SK-N-SH treated with all-trans-retinoic acid at 6 μM for 48 hours (cell line): ENCODE data around the gene GCGR.

ENCODE experiments used
- ATAC-seq: fragments of 200-7000 bp; cut with Tn5 transposase; 3 replicates; pipeline ENCODE4 v1.9.1; 2020; ENCODE audit warnings: mild to moderate bottlenecking, moderate library complexity
- ARNTL ChIP-seq: fragments of 450-650 bp; formaldehyde crosslinking; IDR thresholded peaks from 2 replicates; pipeline ENCODE4 v1.5.0; 2020; ENCODE audit warnings: low read depth, mild to moderate bottlenecking, moderate library complexity, borderline replicate concordance
- BACH2 ChIP-seq: fragments of 250-450 bp; sonication (Bioruptor Pico); IDR thresholded peaks from 2 replicates; pipeline ENCODE4 v1.9.0; 2021; ENCODE audit warnings: mild to moderate bottlenecking, borderline replicate concordance
- CSDC2 ChIP-seq: fragments of 250-450 bp; sonication (Bioruptor Pico); IDR thresholded peaks from 2 replicates; pipeline ENCODE4 v1.5.0; 2020; ENCODE audit warnings: mild to moderate bottlenecking, moderate library complexity
- CSRNP3 ChIP-seq: fragments of 250-450 bp; sonication (Bioruptor Pico); IDR thresholded peaks from 2 replicates; pipeline ENCODE4 v1.5.1; 2021; ENCODE audit warnings: mild to moderate bottlenecking, moderate library complexity
- ESRRG ChIP-seq: fragments of 250-450 bp; sonication (Bioruptor Pico); IDR thresholded peaks from 2 replicates; pipeline ENCODE4 v1.6.1; 2021; ENCODE audit warnings: mild to moderate bottlenecking
- GLIS3 ChIP-seq: fragments of 250-450 bp; sonication (Bioruptor Pico); IDR thresholded peaks from 2 replicates; pipeline ENCODE4 v1.5.0; 2020; ENCODE audit warnings: mild to moderate bottlenecking, moderate library complexity
- OSR1 ChIP-seq: fragments of 250-450 bp; sonication (Bioruptor Pico); IDR thresholded peaks from 2 replicates; pipeline ENCODE4 v1.8.0; 2022; ENCODE audit warnings: moderate library complexity, mild to moderate bottlenecking, inconsistent platforms
- PATZ1 ChIP-seq: fragments of 250-450 bp; sonication (Bioruptor Pico); IDR thresholded peaks from 2 replicates; pipeline ENCODE4 v1.8.0; 2020; ENCODE audit warnings: mild to moderate bottlenecking, moderate library complexity, borderline replicate concordance
- POU6F1 ChIP-seq: fragments of 250-450 bp; sonication (Bioruptor Pico); IDR thresholded peaks from 2 replicates; pipeline ENCODE4 v1.8.0; 2021; ENCODE audit warnings: low read depth, mild to moderate bottlenecking, moderate library complexity, borderline replicate concordance
- PPARA ChIP-seq: fragments of 250-450 bp; sonication (Bioruptor Pico); IDR thresholded peaks from 2 replicates; pipeline ENCODE4 v1.5.0; 2020; ENCODE audit warnings: mild to moderate bottlenecking, borderline replicate concordance
- TCF4 ChIP-seq: fragments of 250-450 bp; sonication (Bioruptor Pico); IDR thresholded peaks from 2 replicates; pipeline ENCODE4 v1.8.0; 2021; ENCODE audit warnings: mild to moderate bottlenecking, moderate library complexity, borderline replicate concordance
- TSHZ2 ChIP-seq: fragments of 250-450 bp; sonication (Bioruptor Pico); IDR thresholded peaks from 2 replicates; pipeline ENCODE4 v1.5.0; 2020; ENCODE audit warnings: mild to moderate bottlenecking, moderate library complexity
- ZFP3 ChIP-seq: fragments of 250-450 bp; sonication (Bioruptor Pico); IDR thresholded peaks from 2 replicates; pipeline ENCODE4 v1.5.0; 2020; ENCODE audit warnings: mild to moderate bottlenecking, moderate library complexity
- ZFP30 ChIP-seq: fragments of 450-650 bp; formaldehyde crosslinking; IDR thresholded peaks from 2 replicates; pipeline ENCODE4 v1.5.0; 2022; ENCODE audit warnings: mild to moderate bottlenecking, moderate library complexity
- ZNF565 ChIP-seq: fragments of 450-650 bp; formaldehyde crosslinking; conservative IDR thresholded peaks from 2 replicates; pipeline ENCODE4 v1.5.0; 2020; ENCODE audit warnings: low read depth, mild to moderate bottlenecking, moderate library complexity
- ZNF70 ChIP-seq: fragments of 450-650 bp; formaldehyde crosslinking; IDR thresholded peaks from 2 replicates; pipeline ENCODE4 v1.5.0; 2020; ENCODE audit warnings: mild to moderate bottlenecking, moderate library complexity
- ZNF8 ChIP-seq: fragments of 450-650 bp; formaldehyde crosslinking; IDR thresholded peaks from 2 replicates; pipeline ENCODE4 v1.5.0; 2020; ENCODE audit warnings: mild to moderate bottlenecking, moderate library complexity

Gene GCGR

GRCh38 chr17:81822996-81823819, 19.3 kb downstream of the GCGR start:
- ATAC-seq: no peak
- TF ChIP-seq PPARA (CRISPR knock-in tag) (no peak), OSR1 (no peak), ZNF8 (CRISPR knock-in tag) (no peak), GLIS3 (no peak), ZNF565 (CRISPR knock-in tag) (no peak), CSDC2 (CRISPR knock-in tag) (no peak), PATZ1 (CRISPR knock-in tag) (no peak), POU6F1 (CRISPR knock-in tag) (no peak), ESRRG (CRISPR knock-in tag) (no peak), CSRNP3 (CRISPR knock-in tag) (no peak), TSHZ2 (CRISPR knock-in tag) (no peak), ZFP30 (CRISPR knock-in tag) (no peak), ZFP3 (CRISPR knock-in tag) (no peak), ZNF70 (CRISPR knock-in tag) (no peak)

- TF ChIP-seq ZNF565 (CRISPR knock-in tag): no peak
- no peak for TF ChIP-seq TCF4 (CRISPR knock-in tag)
- TF ChIP-seq OSR1: no peak
- no peak for TF ChIP-seq GLIS3
- TF ChIP-seq ZFP3 (CRISPR knock-in tag): no peak
- no peak for TF ChIP-seq BACH2 (CRISPR knock-in tag)
- no peak for TF ChIP-seq CSRNP3 (CRISPR knock-in tag)
- no peak for TF ChIP-seq POU6F1 (CRISPR knock-in tag)
- TF ChIP-seq TSHZ2 (CRISPR knock-in tag): no peak
- TF ChIP-seq CSDC2 (CRISPR knock-in tag): no peak
- TF ChIP-seq ARNTL: no peak
- no peak for TF ChIP-seq ZFP30 (CRISPR knock-in tag)
- TF ChIP-seq ZNF70 (CRISPR knock-in tag): no peak
- no peak for TF ChIP-seq PPARA (CRISPR knock-in tag)
- TF ChIP-seq ESRRG (CRISPR knock-in tag): no peak
- ATAC-seq: no peak
These were observed 20.0 kb downstream of the GCGR start for GRCh38 chr17:81823820-81824550.
